ENCODE results near the gene KDM4B.

GRCh38 chr19:5032101-5032967, 63.4 kb downstream of the KDM4B start:
- no peak for TF ChIP-seq RCOR1 (conservative IDR thresholded peaks at IDR 0.05; ENCODE audit: low read depth, low read length)
- no peak for TF ChIP-seq EGR1 (IDR thresholded peaks at IDR 0.05; ENCODE audit: borderline replicate concordance in 1 of 2, low read depth in 2 of 2, low read length in 2 of 2)
- no peak for TF ChIP-seq YBX1 (IDR thresholded peaks at IDR 0.05)
- TF ChIP-seq NFIC (IDR thresholded peaks at IDR 0.05; ENCODE audit: low read depth, low read length) = no peak
- TF ChIP-seq, protein P1, sequence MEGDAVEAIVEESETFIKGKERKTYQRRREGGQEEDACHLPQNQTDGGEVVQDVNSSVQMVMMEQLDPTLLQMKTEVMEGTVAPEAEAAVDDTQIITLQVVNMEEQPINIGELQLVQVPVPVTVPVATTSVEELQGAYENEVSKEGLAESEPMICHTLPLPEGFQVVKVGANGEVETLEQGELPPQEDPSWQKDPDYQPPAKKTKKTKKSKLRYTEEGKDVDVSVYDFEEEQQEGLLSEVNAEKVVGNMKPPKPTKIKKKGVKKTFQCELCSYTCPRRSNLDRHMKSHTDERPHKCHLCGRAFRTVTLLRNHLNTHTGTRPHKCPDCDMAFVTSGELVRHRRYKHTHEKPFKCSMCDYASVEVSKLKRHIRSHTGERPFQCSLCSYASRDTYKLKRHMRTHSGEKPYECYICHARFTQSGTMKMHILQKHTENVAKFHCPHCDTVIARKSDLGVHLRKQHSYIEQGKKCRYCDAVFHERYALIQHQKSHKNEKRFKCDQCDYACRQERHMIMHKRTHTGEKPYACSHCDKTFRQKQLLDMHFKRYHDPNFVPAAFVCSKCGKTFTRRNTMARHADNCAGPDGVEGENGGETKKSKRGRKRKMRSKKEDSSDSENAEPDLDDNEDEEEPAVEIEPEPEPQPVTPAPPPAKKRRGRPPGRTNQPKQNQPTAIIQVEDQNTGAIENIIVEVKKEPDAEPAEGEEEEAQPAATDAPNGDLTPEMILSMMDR (IDR thresholded peaks at IDR 0.05 in 2 of 3, conservative IDR thresholded peaks at IDR 0.05 in 1 of 3; ENCODE audit: control insufficient read depth in 2 of 3, extremely low read depth in 1 of 3, insufficient read depth in 1 of 3, low read depth in 3 of 3, low read length in 3 of 3) = no peak
- no peak for TF ChIP-seq POLR2A (IDR thresholded peaks at IDR 0.05; ENCODE audit: low read depth, low read length)
- no peak for TF ChIP-seq EZH2 (IDR thresholded peaks at IDR 0.05; ENCODE audit: borderline replicate concordance, control insufficient read depth, low read depth, low read length)
- no peak for TF ChIP-seq HDAC2 (IDR thresholded peaks at IDR 0.05)
- TF ChIP-seq MXI1 (IDR thresholded peaks at IDR 0.05; ENCODE audit: low read depth, low read length) = no peak

Data from GM12878 (cell line).